Chondrocyte (in vitro differentiated cells): ENCODE results near the gene YY1AP1. TPM values are rescaled to one million over a fixed set of nuclear protein-coding genes. Genes with fewer than 3 reads are reported as not detected.
A peak's percentile ranks its signal among the peaks of the same experiment; 100 is the strongest.

ENCODE experiments used
- DNase-seq: peaks from one replicate; pipeline ENCODE4 v3.0.0; 2021; ENCODE audit warnings: mixed read lengths, low spot score
- H3K27ac Mint-ChIP-seq: one replicate; pipeline ENCODE4 v1.8.0; 2021; ENCODE audit warnings: mild to moderate bottlenecking, moderate library complexity, mixed read lengths; ENCODE audit not compliant: unreplicated experiment
- H3K27me3 Mint-ChIP-seq: 2 replicates; pipeline ENCODE4 v1.8.0; 2021; ENCODE audit warnings: low read depth, mixed read lengths
- H3K36me3 Mint-ChIP-seq: 2 replicates; pipeline ENCODE4 v1.8.0; 2021; ENCODE audit warnings: low read depth, mixed read lengths
- H3K4me1 Mint-ChIP-seq: 2 replicates; pipeline ENCODE4 v1.8.0; 2021; ENCODE audit warnings: low read depth, mild to moderate bottlenecking, mixed read lengths
- H3K4me3 Mint-ChIP-seq: one replicate; pipeline ENCODE4 v1.8.0; 2021; ENCODE audit warnings: mild to moderate bottlenecking, moderate library complexity, mixed read lengths; ENCODE audit not compliant: unreplicated experiment
- H3K9me3 Mint-ChIP-seq: 2 replicates; pipeline ENCODE4 v1.8.0; 2021; ENCODE audit warnings: low read depth, mixed read lengths
- total RNA-seq: library from RNA; stranded (reverse); gene quantifications from 3 replicates; pipeline ENCODE4 v1.2.1, GENCODE V29; 2021
- TF ChIP-seq, protein P1 (sequence below): fragments of 200-600 bp; sonication (generic); IDR thresholded peaks from 2 replicates; pipeline ENCODE4 v1.5.0; 2021; ENCODE audit warnings: antibody characterized with exemption, mild to moderate bottlenecking, moderate library complexity

YY1AP1 gene
- total RNA-seq, 1 donor from 2014 or later, result 41.9 TPM

DNA sequence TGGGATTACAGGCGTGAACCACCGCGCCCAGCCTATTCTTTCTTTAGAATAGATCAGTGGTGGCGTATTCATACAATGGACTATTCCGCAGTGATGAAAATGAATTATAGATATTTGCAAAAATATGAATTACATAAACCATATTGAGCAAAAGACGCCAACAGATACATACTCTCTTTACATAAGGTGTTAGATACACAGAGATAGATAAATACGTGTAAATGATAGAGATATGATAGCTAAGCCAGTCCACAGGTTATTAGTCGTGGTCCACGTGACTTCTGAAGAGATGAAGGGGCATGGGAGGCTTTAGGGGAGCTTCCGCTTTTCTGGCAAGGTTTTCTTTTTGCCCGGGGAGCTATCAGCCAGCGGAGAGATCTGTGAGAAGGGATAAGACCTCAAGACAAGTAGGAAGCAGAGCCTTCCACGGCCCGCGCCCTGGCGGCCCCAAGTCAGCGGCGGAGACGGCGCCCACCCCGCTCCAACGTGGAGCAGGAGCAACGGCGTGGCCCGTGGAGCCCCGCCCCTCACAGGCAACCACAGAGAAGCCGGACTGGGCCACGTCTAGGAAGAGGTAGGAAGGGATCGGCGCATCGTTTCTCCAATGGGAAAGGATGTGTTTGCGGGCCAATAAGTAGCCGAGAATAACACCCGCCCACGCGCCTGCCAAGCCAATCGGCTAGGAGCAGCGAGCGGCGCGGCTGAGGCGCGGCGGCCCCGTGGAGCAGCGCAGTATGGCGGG is 78.9 kb downstream of the YY1AP1 start, which contains the start of gene MSTO1:
Gene MSTO1 (plus strand): TSS at position 704 of the 742 bp plus-strand sequence. CDS start 31 bp downstream, at position 735.
- no peaks in the 10 kb centered on the region for H3K9me3 Mint-ChIP-seq
- peak within 1 kb of the TSS; percentile 85 for H3K4me3 Mint-ChIP-seq
- peak; percentile 99 for DNase-seq
- TF ChIP-seq, protein P1, sequence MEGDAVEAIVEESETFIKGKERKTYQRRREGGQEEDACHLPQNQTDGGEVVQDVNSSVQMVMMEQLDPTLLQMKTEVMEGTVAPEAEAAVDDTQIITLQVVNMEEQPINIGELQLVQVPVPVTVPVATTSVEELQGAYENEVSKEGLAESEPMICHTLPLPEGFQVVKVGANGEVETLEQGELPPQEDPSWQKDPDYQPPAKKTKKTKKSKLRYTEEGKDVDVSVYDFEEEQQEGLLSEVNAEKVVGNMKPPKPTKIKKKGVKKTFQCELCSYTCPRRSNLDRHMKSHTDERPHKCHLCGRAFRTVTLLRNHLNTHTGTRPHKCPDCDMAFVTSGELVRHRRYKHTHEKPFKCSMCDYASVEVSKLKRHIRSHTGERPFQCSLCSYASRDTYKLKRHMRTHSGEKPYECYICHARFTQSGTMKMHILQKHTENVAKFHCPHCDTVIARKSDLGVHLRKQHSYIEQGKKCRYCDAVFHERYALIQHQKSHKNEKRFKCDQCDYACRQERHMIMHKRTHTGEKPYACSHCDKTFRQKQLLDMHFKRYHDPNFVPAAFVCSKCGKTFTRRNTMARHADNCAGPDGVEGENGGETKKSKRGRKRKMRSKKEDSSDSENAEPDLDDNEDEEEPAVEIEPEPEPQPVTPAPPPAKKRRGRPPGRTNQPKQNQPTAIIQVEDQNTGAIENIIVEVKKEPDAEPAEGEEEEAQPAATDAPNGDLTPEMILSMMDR, result no peak
- H3K27ac Mint-ChIP-seq, result peak within 1 kb of the TSS; percentile 74
- H3K27me3 Mint-ChIP-seq, result no peaks in the 10 kb centered on the region
- peaks cover 5% of the 10 kb centered on the region for H3K4me1 Mint-ChIP-seq
- H3K36me3 Mint-ChIP-seq, result peaks cover 11% of the 10 kb centered on the region

Other genes with a start within 250 kb of the YY1AP1 start
- 36.0 to 50.5 TPM (median 38.1 TPM) in 3 replicates for gene ASH1L, start 126.0 kb downstream of the YY1AP1 start, total RNA-seq
- gene MSTO1, start 78.6 kb downstream of the YY1AP1 start, total RNA-seq, result 40.4 to 71.7 TPM (median 42.6 TPM) in 3 replicates
- gene DAP3, start 317 bp upstream of the YY1AP1 start, total RNA-seq, result 64.8 to 70.6 TPM (median 65.4 TPM) in 3 replicates
- 40.1 to 46.9 TPM (median 46.5 TPM) in 3 replicates for gene GON4L, start 168.4 kb upstream of the YY1AP1 start, total RNA-seq
- gene SYT11, start 170.8 kb upstream of the YY1AP1 start, total RNA-seq, result 3.4 to 5.3 TPM (median 4.9 TPM) in 3 replicates
- gene RIT1, start 222.6 kb upstream of the YY1AP1 start, total RNA-seq, result 39.8 to 52.2 TPM (median 51.4 TPM) in 3 replicates
- 32.3 to 43.2 TPM (median 35.2 TPM) in 3 replicates for gene KHDC4, start 245.6 kb upstream of the YY1AP1 start, total RNA-seq